Dendritic cell treated with granulocyte-macrophage colony-stimulating factor and Interleukin-4, amounts not matched to agents 40 ng/mL and 50 ng/mL, for 4 days (primary cell): ENCODE data around the gene SERPINA12.

ENCODE experiments used
- H3K27ac Mint-ChIP-seq: one replicate; pipeline ENCODE4 v1.8.0; 2022; ENCODE audit warnings: mild to moderate bottlenecking, mixed read lengths
- H3K27me3 Mint-ChIP-seq: one replicate; pipeline ENCODE4 v1.8.0; 2022; ENCODE audit warnings: mild to moderate bottlenecking, mixed read lengths
- H3K36me3 Mint-ChIP-seq: one replicate; pipeline ENCODE4 v1.8.0; 2022; ENCODE audit warnings: low read depth, mixed read lengths
- H3K4me1 Mint-ChIP-seq: one replicate; pipeline ENCODE4 v1.8.0; 2022; ENCODE audit warnings: low read depth, mixed read lengths
- H3K4me3 Mint-ChIP-seq: one replicate; pipeline ENCODE4 v1.8.0; 2022; ENCODE audit warnings: mild to moderate bottlenecking, moderate library complexity, mixed read lengths
- H3K9me3 Mint-ChIP-seq: one replicate; pipeline ENCODE4 v1.8.0; 2022; ENCODE audit warnings: mixed read lengths
- intact Hi-C: fragments of 100-400 bp; cut with micrococcal nuclease; formaldehyde crosslinking; loops from one replicate; pipeline ENCODE4 v1.15.0; 2022

The SERPINA12 gene

GRCh38 chr14:94509356-94509755 is at the start of gene SERPINA12:
SERPINA12 (minus strand) TSS chr14:94509469; CDS start chr14:94498397, 11,072 bp downstream.
- intact Hi-C loops: no loop called here
- Mint-ChIP-seq H3K9me3 (no peaks in the 10 kb centered on the region), H3K27me3 (no peaks in the 10 kb centered on the region), H3K36me3 (no peaks in the 10 kb centered on the region), H3K27ac (no peak within 1 kb of the TSS), H3K4me3 (no peak within 1 kb of the TSS), H3K4me1 (no peaks in the 10 kb centered on the region)

GRCh38 chr14:94558842-94559241 is 49.6 kb upstream of the SERPINA12 start:
- Mint-ChIP-seq H3K27ac (no peak overlapping the region), H3K9me3 (peaks cover 30% of the 10 kb centered on the region), H3K36me3 (no peaks in the 10 kb centered on the region), H3K4me1 (no peaks in the 10 kb centered on the region), H3K4me3 (no peak overlapping the region), H3K27me3 (peaks cover 9% of the 10 kb centered on the region)
- intact Hi-C loops: no loop called here

DNA sequence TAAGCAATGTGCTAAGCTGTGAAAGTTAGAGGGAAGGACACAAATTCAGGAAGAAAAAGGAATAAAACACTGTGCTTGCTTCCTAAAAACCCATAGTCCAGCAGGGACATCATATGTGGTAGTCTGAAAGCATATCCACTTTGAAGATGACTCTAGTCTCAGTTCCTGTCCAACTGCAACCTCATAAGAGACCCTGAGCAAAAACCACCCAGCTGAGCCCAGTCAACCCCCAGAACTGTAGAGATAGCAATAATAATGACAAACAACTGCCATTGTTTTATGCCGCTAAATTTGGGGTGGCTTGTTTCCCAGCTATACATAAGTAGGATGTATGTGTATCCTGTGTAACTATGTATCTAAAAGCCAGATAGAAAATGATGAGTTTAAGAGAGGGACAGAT is 48.1 kb upstream of the SERPINA12 start:
- intact Hi-C loops: no loop called here
- Mint-ChIP-seq H3K9me3 (peaks cover 30% of the 10 kb centered on the region), H3K4me1 (no peaks in the 10 kb centered on the region)

GRCh38 chr14:94555991-94556390 is 46.7 kb upstream of the SERPINA12 start:
- intact Hi-C loops: no loop called here
- H3K4me3 Mint-ChIP-seq: no peak overlapping the region
- H3K27ac Mint-ChIP-seq: no peak overlapping the region
- peaks cover 30% of the 10 kb centered on the region for H3K9me3 Mint-ChIP-seq
- H3K36me3 Mint-ChIP-seq: no peaks in the 10 kb centered on the region
- peaks cover 25% of the 10 kb centered on the region for H3K27me3 Mint-ChIP-seq
- no peaks in the 10 kb centered on the region for H3K4me1 Mint-ChIP-seq

More for the DNA sequence above, 48.1 kb upstream of the SERPINA12 start:
- no peak overlapping the region for H3K27ac Mint-ChIP-seq
- peaks cover 14% of the 10 kb centered on the region for H3K27me3 Mint-ChIP-seq
- H3K36me3 Mint-ChIP-seq: no peaks in the 10 kb centered on the region
- no peak overlapping the region for H3K4me3 Mint-ChIP-seq

DNA sequence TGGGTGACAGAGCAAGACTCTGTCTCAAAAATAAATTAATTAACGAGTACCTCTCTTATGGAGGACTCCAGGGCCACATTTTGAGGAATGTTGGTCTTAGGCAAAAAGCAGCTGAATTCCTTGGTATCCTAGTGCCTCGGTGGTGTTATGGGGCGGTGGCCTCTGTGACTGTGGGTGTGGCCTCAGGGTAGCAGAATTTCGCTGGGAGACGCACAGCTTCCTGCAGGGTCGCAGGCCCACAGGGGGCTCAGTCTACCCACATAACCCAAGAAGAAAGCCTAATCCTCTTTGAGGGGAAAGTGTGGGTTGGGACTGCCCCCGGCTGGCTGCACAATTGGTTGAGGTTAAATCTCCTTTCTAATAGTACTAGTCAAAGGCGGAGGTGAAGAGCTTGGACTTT is 40.8 kb upstream of the SERPINA12 start:
- Mint-ChIP-seq H3K27ac (no peak overlapping the region), H3K27me3 (peaks cover 35% of the 10 kb centered on the region), H3K4me3 (no peak overlapping the region), H3K4me1 (no peaks in the 10 kb centered on the region), H3K9me3 (peaks cover 27% of the 10 kb centered on the region), H3K36me3 (no peaks in the 10 kb centered on the region)
- intact Hi-C loops: no loop called here

DNA sequence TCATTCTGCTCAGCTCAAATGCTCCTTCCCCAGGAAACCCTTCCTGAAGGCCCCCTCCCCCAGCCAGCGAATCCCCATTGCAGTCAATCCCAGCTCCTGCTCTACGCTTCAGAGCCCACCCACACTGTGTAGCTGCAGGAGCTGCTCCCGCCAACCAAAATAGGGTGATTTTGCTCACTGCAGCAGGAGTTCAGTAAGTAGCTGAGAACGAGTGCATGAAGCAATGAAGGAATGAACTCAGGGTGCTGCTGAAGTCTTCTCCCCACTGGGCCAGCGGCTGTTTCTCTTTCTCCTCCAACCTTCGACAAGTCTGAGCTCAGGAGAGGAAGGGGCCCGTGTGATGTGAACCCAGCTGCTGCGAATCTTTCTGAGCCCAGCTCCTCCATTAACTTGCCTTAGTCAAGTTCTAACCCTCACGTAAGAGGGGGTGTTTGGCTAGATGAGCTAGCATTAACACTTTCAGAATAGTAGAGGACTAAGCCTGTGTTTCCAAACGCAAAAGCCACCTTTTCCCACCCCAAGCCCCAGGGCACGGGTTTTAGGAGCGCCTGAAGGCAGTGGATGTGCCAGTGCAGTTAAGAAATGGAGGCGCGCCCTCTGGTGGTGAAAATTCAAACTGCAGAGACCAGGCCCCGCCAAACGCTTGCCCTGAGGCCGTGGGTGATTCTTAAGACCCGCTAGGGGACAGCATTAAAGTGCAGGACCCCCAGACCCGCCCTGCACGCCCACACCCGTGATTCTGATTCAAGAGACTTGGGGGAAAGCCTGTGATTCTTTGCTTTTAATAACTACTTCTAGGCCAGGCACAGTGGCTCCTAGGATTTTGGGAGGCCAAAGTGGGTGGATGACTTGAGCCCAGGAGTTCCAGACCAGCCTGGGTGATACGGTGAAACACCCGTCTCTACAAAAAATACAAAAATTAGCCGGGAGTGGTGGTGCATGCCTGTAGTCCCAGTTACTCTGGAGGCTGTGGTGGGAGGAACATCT is 40.0 kb upstream of the SERPINA12 start:
- intact Hi-C loops: no loop called here
- Mint-ChIP-seq H3K9me3 (peaks cover 20% of the 10 kb centered on the region), H3K36me3 (no peaks in the 10 kb centered on the region), H3K4me1 (no peaks in the 10 kb centered on the region), H3K27ac (no peak overlapping the region), H3K4me3 (no peak overlapping the region), H3K27me3 (peaks cover 35% of the 10 kb centered on the region)

GRCh38 chr14:94548131-94548998 is 39.1 kb upstream of the SERPINA12 start:
- no peaks in the 10 kb centered on the region for H3K4me1 Mint-ChIP-seq
- intact Hi-C loops: no loop called here
- no peak overlapping the region for H3K4me3 Mint-ChIP-seq
- peaks cover 19% of the 10 kb centered on the region for H3K9me3 Mint-ChIP-seq
- no peak overlapping the region for H3K27ac Mint-ChIP-seq
- H3K36me3 Mint-ChIP-seq: no peaks in the 10 kb centered on the region
- peaks cover 31% of the 10 kb centered on the region for H3K27me3 Mint-ChIP-seq

DNA sequence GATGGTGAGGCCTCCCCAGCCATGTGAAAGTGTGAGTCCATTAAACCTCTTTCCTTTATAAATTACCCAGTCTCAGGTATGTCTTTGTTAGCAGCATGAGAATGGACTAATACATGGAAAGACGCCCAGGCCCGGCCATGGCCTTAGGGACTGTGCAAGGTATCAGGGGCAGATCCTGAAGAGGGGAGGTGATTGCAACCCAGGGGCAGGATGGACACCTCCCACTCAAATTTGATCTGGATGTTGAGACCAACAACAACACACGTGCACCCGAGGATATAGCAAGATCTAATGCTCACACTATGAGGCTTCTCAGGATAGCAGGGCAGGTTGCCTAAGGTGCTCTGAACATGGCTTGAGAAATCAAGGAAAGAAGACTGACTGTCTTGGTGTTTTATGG is 38.5 kb upstream of the SERPINA12 start:
- peaks cover 19% of the 10 kb centered on the region for H3K9me3 Mint-ChIP-seq
- no peaks in the 10 kb centered on the region for H3K4me1 Mint-ChIP-seq
- no peak overlapping the region for H3K4me3 Mint-ChIP-seq
- no peaks in the 10 kb centered on the region for H3K36me3 Mint-ChIP-seq
- intact Hi-C loops: no loop called here
- H3K27me3 Mint-ChIP-seq: peaks cover 31% of the 10 kb centered on the region
- no peak overlapping the region for H3K27ac Mint-ChIP-seq

DNA sequence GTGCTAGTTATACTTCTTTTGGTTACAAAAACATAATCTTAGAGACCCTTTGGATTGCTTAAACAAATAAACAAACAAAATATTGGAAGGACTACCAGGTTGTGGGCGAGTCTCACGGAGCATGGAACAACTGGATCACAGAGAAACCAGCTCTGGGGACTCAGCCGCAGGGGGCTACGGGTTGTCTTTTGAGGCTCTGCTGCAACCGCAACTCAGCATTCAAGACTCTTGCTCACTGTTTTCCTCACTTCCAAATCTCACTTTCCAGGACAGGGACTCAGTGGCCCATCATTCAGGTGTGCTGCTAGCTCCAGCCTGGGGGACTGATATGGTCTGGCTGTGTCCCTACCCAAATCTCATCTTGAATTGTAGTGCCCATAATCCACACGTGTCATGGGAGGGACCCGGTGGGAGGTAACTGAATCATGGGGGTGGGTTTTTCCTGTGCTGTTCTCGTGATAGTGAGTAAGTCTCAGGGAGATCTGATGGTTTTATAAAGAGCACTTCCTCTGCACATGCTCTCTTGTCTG is 37.9 kb upstream of the SERPINA12 start:
- Mint-ChIP-seq H3K27ac (no peak overlapping the region), H3K9me3 (peaks cover 19% of the 10 kb centered on the region), H3K4me3 (no peak overlapping the region), H3K27me3 (peaks cover 28% of the 10 kb centered on the region), H3K4me1 (no peaks in the 10 kb centered on the region), H3K36me3 (no peaks in the 10 kb centered on the region)
- intact Hi-C loops: no loop called here

DNA sequence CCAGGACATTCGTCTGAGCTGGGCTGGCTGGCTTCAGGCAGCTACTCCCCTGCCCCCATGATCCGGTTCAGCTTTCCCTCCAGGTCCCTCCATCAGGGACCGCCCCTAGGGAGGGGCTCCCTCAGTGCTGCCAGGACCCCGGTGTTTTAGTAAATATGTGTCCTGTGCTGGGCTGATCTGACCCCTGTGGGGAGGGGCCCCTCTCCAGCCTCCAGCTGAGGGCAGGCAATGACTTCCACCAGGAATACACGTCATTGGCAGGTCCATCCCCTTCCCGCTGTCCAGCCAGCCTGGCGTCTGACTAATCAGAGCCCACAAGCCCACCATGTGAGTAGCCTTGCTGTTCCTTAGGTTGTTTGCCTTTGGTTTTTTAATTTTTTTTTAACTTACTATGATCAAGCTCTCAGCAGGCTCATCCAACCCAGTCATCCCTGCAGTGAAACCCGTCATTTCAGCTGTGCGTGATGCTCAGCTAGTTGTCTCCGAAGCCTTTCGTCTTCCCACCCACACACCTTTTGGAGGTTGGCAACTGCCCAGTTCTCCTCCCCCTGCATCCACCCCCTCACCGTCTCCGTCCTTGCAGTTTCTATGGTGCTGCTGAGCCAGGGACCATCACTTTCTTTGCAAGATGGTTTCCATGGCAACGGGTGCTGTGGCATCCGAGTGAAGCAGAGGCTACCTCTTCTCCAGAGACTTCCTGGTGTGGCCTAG is 36.0 kb upstream of the SERPINA12 start:
- H3K27ac Mint-ChIP-seq: no peak overlapping the region
- H3K36me3 Mint-ChIP-seq: no peaks in the 10 kb centered on the region
- H3K27me3 Mint-ChIP-seq: peaks cover 13% of the 10 kb centered on the region
- no peaks in the 10 kb centered on the region for H3K4me1 Mint-ChIP-seq
- intact Hi-C loops: no loop called here
- no peak overlapping the region for H3K4me3 Mint-ChIP-seq
- peaks cover 19% of the 10 kb centered on the region for H3K9me3 Mint-ChIP-seq

DNA sequence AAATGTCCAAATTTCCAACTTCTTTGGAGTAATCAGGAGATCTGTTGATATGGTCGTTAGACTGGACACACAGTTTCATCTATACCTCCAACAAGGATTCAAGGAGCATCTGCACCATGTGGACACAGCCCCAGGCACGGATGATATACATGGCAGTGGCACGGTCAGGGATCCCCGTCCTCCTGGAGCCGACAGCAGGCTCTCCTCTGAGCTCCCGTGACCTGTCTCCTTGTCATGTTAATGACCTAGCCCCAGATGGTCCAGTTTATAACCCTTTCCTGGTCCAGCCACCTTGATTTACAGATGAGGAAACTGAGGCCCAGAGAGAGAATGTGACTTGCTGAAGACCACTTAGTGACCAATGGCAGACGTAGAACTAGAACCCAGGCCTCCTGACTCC is 35.5 kb upstream of the SERPINA12 start:
- Mint-ChIP-seq H3K27ac (no peak overlapping the region), H3K36me3 (no peaks in the 10 kb centered on the region), H3K4me3 (no peak overlapping the region), H3K9me3 (peaks cover 19% of the 10 kb centered on the region), H3K4me1 (no peaks in the 10 kb centered on the region), H3K27me3 (peaks cover 9% of the 10 kb centered on the region)
- intact Hi-C loops: no loop called here

DNA sequence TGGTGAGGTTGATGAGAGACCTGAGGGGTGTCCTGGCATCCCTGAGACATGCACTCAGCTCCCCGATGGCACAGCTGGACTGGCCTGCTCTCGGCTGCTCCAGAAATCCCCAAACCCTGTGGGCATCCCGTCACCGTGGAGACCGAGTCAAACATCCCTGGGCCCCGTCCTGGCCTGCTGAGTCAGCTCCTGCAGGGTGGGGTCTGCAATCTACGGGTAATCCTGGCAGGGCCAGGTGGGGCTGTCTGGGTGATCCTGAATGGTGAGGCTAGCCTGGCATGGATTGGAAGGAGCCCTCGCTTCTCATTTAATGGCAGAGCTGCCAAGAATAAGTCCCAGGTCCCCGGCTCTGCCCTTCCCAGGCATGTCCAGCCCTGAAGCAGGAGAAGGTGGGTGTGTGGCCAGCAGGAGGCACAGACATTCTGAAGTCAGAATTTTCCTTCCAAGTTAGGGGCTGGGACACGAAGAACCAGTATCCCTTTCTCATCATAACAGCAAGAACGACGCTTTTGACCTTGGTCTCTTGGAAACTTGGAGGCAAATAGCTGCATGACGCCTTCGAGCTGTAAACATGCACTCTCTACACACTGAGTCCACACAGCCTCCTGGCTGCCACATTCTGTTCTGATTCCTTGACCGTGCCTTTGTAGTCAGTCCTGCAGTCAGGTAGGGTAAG is 34.3 kb upstream of the SERPINA12 start:
- no peaks in the 10 kb centered on the region for H3K36me3 Mint-ChIP-seq
- H3K4me1 Mint-ChIP-seq: no peaks in the 10 kb centered on the region
- intact Hi-C loops: no loop called here
- H3K4me3 Mint-ChIP-seq: no peak overlapping the region
- no peak overlapping the region for H3K27ac Mint-ChIP-seq
- H3K9me3 Mint-ChIP-seq: peaks cover 19% of the 10 kb centered on the region
- H3K27me3 Mint-ChIP-seq: peaks cover 5% of the 10 kb centered on the region

GRCh38 chr14:94542811-94543440 is 33.7 kb upstream of the SERPINA12 start:
- no peak overlapping the region for H3K27ac Mint-ChIP-seq
- H3K4me3 Mint-ChIP-seq: no peak overlapping the region
- no peaks in the 10 kb centered on the region for H3K4me1 Mint-ChIP-seq
- intact Hi-C loops: no loop called here
- H3K9me3 Mint-ChIP-seq: peaks cover 19% of the 10 kb centered on the region
- no peaks in the 10 kb centered on the region for H3K36me3 Mint-ChIP-seq
- peaks cover 6% of the 10 kb centered on the region for H3K27me3 Mint-ChIP-seq
